Motor neuron (in vitro differentiated cells): ENCODE results near the gene PLEKHJ1. TPM values are rescaled to one million over a fixed set of nuclear protein-coding genes. Genes with fewer than 3 reads are reported as not detected.

Source experiments
- ATAC-seq, 8 experiments: fragments of 200-7000 bp; cut with Tn5 transposase; replicated peaks in 6 of 8; 2 replicates each; pipeline ENCODE4 v1.8.0; 2021; ENCODE audit warnings: mild to moderate bottlenecking in 8 of 8, moderate library complexity in 8 of 8
- H3K27ac ChIP-seq, 2 donors: fragments of 250-450 bp; sonication (Bioruptor Pico); 2 replicates each; pipeline ENCODE4 v1.9.0; 2021; ENCODE audit warnings: antibody characterized with exemption in 2 of 2, mild to moderate bottlenecking in 2 of 2, moderate library complexity in 1 of 2
- H3K4me1 ChIP-seq, 2 donors: fragments of 250-450 bp; sonication (Bioruptor Pico); replicated peaks in 1 of 2; 2 replicates each; pipeline ENCODE4 v1.6.1; 2021; ENCODE audit warnings: antibody characterized with exemption in 2 of 2, mild to moderate bottlenecking in 2 of 2, moderate library complexity in 1 of 2
- H3K4me3 ChIP-seq, 5 donors: fragments of 250-450 bp; sonication (Bioruptor Pico); 2 replicates each; pipeline ENCODE4 v1.9.0; 2021; ENCODE audit warnings: antibody characterized with exemption in 5 of 5, mild to moderate bottlenecking in 5 of 5, moderate library complexity in 4 of 5
- WGBS, 10 experiments: fragments of 450-650 bp; shearing (Covaris generic); methylation state at CpG; one replicate each; pipeline ENCODE4 v1.0.0; 2022; 5-methylcytosine and 5-hydroxymethylcytosine counted together
- in situ Hi-C, 9 experiments: fragments of 400-800 bp; cut with MboI; loops; one replicate each; pipeline ENCODE4 v1.15.0; 2021; ENCODE audit warnings: low sequenced_read_pairs in 9 of 9, low pct_unique_long_range_greater_than_20kb in 2 of 9; ENCODE audit not compliant: unreplicated experiment in 9 of 9
- total RNA-seq, 8 experiments: library from RNA; unstranded; fragments of 300-600 nt; gene quantifications; 2 replicates each; pipeline versions ENCODE4 v1.2.3 to v1.2.4, GENCODE V29; 2022

Gene PLEKHJ1
- total RNA-seq, 8 experiments from 2014 or later, result 45.2 to 86.4 (median 52.2) TPM

DNA sequence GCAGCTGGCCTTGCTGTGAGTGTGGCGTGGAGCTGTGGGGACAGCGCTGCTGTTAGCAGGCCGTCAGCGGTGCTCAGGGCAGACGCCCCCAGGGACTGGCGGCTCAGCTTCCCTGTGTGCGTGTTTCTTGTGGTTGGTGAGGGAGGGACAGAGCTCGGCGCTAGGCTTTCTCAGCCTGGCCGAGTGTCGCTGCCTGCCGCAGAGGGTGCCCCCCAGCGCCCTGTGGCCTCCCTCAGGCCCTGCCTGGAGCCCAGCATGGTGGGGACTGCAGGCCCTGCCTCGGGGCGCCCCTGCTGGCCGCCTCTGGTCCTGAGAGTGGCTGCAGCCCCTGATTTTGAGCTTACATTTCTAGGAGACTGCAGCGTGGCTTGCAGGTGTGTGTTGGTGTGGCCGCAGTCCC, 36.9 kb downstream of the PLEKHJ1 start:
- ATAC-seq, result peak in 5 of 8 experiments; percentile 80 to 85 (median 83)
- Histone ChIP-seq H3K4me1 (peaks cover 2 to 14% of the 10 kb centered on the region in 2 donors), H3K27ac (peak overlapping the region; percentile 24 to 52), H3K4me3 (no peak overlapping the region)
- in situ Hi-C loops, result no loop called here
- WGBS, 10 experiments, result 60 to 100% (median 75%) methylated on average over 1 to 2 of the region's 18 CpGs; no CpG with 5 or more reads in 6 of the 10 experiments

DNA sequence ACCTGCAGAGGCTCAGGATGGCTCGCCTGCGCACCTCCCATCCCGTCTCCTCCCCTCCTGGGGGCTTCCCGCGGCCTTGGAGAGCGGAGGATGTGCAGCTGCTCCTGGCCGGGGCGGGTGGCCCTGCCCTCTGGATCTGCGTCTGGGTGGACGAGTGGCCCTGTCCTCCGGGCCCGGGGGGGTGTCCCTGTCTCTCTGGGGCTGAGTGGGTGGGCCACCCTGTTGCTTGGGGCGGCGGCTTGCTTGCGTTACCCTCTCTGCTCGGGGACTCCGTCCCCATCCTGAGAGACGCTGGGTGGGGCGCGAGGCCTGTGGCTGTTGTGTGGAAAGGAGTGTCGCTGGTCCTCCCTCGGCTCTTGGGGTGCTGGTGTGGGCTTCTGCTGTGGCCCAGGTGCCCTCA, 37.8 kb downstream of the PLEKHJ1 start:
- peak in 1 of 8 experiments; percentile 3 for ATAC-seq
- no peak overlapping the region for H3K4me3 ChIP-seq
- 96 to 100% methylated on average over 2 to 4 of the region's 22 CpGs; no CpG with 5 or more reads in 8 of the 10 experiments for WGBS, 10 experiments
- H3K27ac ChIP-seq, result peak overlapping the region in 1 of 2 donors; percentile 52
- H3K4me1 ChIP-seq, result peaks cover 2 to 14% of the 10 kb centered on the region in 2 donors
- in situ Hi-C loops, result no loop called here

GRCh38 chr19:2197270-2197669, 38.9 kb downstream of the PLEKHJ1 start:
- no peak overlapping the region for H3K27ac ChIP-seq
- peaks cover 2 to 14% of the 10 kb centered on the region in 2 donors for H3K4me1 ChIP-seq
- no peak overlapping the region for H3K4me3 ChIP-seq
- 86 to 92% (median 90%) methylated on average over 2 to 7 of the region's 15 CpGs; no CpG with 5 or more reads in 7 of the 10 experiments for WGBS, 10 experiments
- in situ Hi-C loops, result no loop called here
- no peak for ATAC-seq

GRCh38 chr19:2195914-2196313, 40.2 kb downstream of the PLEKHJ1 start:
- in situ Hi-C loops, result no loop called here
- H3K27ac ChIP-seq, result no peak overlapping the region
- no peak overlapping the region for H3K4me3 ChIP-seq
- H3K4me1 ChIP-seq, result peaks cover 2 to 14% of the 10 kb centered on the region in 2 donors
- ATAC-seq, result no peak
- WGBS, 10 experiments, result 100% methylated on average over 1 of the region's 19 CpGs; no CpG with 5 or more reads in 9 of the 10 experiments

DNA sequence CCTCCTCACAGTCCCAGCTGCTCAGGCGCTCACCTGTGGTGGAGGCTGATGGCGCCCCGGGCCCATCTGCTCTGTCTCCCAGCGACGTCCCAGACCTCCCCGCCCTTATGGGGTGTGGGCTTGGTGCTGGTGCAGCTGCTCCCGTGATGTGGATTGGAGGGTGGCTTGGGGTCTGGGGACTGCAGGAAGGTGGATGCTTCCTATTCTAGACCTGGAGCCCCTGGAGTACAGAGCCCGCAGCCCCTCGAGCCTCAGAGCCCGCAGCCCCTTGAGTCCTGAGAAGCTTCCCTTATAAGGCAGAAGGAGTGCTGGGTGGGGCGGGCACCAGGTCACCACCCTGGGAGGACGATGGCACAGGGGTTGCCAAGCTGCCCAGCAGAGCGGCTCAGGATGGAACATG, 40.8 kb downstream of the PLEKHJ1 start:
- Histone ChIP-seq H3K4me1 (peaks cover 2 to 14% of the 10 kb centered on the region in 2 donors), H3K27ac (no peak overlapping the region), H3K4me3 (no peak overlapping the region)
- no peak for ATAC-seq
- in situ Hi-C loops, result no loop called here
- 40 to 100% (median 100%) methylated on average over 1 of the region's 13 CpGs; no CpG with 5 or more reads in 7 of the 10 experiments for WGBS, 10 experiments

DNA sequence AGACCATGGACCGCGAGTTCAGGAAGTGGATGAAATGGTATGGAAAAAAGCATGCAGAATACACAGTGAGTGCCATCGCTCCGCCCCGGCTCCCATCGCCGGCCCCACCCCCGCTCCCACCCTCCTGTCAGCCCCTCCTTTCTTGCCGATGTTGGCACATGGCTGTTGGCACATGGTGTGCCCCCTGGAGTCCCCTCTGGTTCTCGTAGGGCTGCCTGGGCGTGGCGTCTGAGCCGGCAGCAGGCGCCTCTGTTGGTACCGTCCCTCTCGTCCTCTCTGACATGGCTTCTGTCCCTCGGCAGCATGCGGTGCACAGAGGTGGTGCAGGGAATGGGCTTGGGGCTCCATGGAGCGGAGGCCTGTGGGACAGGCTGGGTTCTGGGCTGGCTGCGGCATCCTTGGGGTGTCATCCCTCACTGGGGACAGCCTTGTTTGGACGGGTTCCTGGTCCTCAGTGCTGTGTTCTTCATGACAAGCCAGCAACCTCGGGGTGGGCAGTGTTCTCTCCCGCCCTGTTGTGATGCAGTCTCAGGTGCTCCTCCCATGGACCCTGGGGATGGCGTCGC, 41.5 kb downstream of the PLEKHJ1 start:
- H3K4me1 ChIP-seq, result peaks cover 2 to 11% of the 10 kb centered on the region in 2 donors
- 100% methylated on average over 2 of the region's 25 CpGs; no CpG with 5 or more reads in 9 of the 10 experiments for WGBS, 10 experiments
- H3K4me3 ChIP-seq, result no peak overlapping the region
- no peak for ATAC-seq
- in situ Hi-C loops, result no loop called here
- no peak overlapping the region for H3K27ac ChIP-seq

- WGBS, 10 experiments, result 75 to 100% (median 100%) methylated on average over 1 to 13 of the region's 18 CpGs; no CpG with 5 or more reads in 4 of the 10 experiments
- Histone ChIP-seq H3K4me1 (peaks cover 2 to 3% of the 10 kb centered on the region in 2 donors), H3K4me3 (no peak overlapping the region), H3K27ac (no peak overlapping the region)
- in situ Hi-C loops, result no loop called here
- ATAC-seq, result no peak
Observed at GRCh38 chr19:2193807-2194206, 42.3 kb downstream of the PLEKHJ1 start.

DNA sequence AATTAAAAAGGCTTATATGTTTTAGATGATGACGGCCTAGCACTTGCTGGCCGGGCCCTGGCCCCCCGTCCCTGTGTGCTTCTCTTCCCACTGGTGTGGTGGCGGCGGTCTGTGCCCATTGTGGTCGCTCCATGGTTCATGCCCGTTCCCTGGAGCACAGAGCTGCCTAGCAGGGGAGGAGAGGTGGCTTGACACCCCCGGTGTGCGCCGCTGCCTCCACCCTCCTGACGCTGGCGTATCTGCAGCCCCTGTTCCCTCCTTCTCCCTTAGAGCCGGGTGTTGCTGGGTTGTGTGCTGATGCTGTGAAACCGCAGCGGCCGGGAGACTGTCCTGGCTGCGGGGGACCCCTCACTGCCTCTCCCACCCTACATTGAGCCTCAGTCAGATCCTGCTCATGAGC, 43.3 kb downstream of the PLEKHJ1 start:
- WGBS, 10 experiments, result 92 to 100% (median 97%) methylated on average over 3 to 12 of the region's 17 CpGs; no CpG with 5 or more reads in 4 of the 10 experiments
- ATAC-seq, result no peak
- Histone ChIP-seq H3K4me3 (no peak overlapping the region), H3K27ac (no peak overlapping the region), H3K4me1 (no peaks in the 10 kb centered on the region)
- in situ Hi-C loops, result no loop called here

DNA sequence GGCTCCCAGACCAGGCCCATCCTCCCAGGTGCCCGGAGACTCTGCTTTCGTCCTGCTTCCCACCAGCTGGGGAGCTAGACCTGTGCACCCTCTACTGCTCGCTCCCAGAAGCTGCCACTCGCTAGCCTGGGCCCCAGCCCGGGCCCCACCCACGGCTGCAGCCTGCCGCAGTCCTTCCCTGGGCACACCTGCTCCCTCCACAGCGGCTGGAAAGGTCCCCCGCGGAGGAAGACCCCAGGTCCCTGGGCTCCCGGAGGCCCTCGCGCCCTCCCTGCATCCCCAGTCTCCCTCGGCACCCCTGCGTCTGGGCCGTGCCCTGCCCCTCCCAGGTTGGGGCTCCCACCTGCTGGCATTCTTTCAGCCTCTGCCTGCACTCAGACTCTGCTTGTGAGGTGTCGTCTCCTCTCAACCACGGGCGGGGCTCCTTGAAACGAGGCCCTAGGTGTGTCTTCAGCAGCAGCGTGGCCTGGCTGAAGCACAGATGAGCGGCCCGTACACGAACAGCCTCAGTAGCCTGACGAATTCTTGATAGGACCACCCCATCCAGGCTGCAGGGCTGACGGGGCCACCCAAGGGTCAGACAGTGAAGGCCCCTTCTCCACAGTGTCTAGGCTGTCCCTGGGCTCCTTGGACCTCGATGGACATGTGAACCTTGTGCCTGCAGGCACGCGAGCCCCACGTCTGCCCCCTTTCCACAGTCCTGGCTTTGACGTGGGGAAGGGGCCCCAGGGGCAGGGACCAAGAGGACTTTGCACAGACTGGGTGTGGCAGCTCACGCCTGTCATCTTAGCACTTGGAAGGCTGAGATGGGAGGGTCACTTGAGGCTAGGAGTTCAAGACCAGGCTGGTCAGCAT, 44.4 kb downstream of the PLEKHJ1 start:
- Histone ChIP-seq H3K27ac (no peak overlapping the region), H3K4me1 (no peaks in the 10 kb centered on the region), H3K4me3 (no peak overlapping the region)
- peak in 1 of 8 experiments; percentile 13 for ATAC-seq
- in situ Hi-C loops, result no loop called here
- WGBS, 10 experiments, result 80 to 91% (median 83%) methylated on average over 1 to 10 of the region's 32 CpGs; no CpG with 5 or more reads in 6 of the 10 experiments

DNA sequence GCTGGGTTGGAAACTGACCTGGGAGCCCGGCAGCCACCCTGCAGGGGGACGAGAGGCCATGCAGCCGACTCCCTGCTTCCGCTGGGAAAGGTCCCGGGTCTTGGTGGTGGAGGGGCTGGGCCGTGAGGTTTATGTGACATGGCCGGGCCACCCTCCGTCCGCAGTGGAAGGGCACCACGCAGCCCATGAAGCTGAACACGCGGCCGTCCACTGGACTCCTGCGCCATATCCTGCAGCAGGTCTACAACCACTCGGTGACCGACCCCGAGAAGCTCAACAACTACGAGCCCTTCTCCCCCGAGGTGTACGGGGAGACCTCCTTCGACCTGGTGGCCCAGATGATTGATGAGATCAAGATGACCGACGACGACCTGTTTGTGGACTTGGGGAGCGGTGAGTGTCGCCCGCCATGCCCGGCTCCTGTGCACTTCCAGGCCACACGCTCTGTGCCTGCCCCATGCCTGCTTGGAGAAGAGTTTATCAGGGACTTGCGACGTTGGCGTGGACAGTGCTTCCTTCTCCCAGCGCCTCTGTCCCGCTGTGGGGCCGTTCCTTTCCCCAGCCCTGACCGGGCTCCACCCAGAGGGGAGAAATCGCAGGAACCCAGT, 45.2 kb downstream of the PLEKHJ1 start:
- no peak for ATAC-seq
- 95 to 100% (median 99%) methylated on average over 2 to 10 of the region's 37 CpGs; no CpG with 5 or more reads in 6 of the 10 experiments for WGBS, 10 experiments
- no peak overlapping the region for H3K27ac ChIP-seq
- H3K4me1 ChIP-seq, result no peaks in the 10 kb centered on the region
- H3K4me3 ChIP-seq, result no peak overlapping the region
- in situ Hi-C loops, result no loop called here

DNA sequence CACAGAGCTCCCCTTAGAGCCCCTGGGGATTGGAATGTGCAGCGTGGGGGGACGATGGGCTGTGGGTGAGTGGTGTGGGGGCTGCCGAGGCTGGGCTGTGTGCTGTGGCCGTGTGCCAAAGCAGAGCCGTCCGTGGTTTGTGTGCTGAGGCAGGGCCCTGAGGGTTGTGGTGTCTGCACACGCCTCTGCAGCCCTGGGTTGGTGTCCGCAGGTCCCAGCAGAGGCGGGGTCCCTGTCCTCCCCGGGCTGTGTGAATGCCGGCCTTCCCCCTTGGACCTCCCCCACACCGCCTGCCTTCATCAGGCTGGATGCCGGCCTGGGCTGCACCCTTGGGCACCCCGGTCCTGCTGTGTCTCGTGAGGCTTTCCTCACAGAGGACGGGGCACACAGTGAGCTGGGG, 46.2 kb downstream of the PLEKHJ1 start:
- H3K4me3 ChIP-seq, result no peak overlapping the region
- no peaks in the 10 kb centered on the region for H3K4me1 ChIP-seq
- in situ Hi-C loops, result no loop called here
- peak in 1 of 8 experiments; percentile 6 for ATAC-seq
- WGBS, 10 experiments, result 92 to 100% methylated on average over 1 to 5 of the region's 16 CpGs; no CpG with 5 or more reads in 8 of the 10 experiments
- H3K27ac ChIP-seq, result no peak overlapping the region

DNA sequence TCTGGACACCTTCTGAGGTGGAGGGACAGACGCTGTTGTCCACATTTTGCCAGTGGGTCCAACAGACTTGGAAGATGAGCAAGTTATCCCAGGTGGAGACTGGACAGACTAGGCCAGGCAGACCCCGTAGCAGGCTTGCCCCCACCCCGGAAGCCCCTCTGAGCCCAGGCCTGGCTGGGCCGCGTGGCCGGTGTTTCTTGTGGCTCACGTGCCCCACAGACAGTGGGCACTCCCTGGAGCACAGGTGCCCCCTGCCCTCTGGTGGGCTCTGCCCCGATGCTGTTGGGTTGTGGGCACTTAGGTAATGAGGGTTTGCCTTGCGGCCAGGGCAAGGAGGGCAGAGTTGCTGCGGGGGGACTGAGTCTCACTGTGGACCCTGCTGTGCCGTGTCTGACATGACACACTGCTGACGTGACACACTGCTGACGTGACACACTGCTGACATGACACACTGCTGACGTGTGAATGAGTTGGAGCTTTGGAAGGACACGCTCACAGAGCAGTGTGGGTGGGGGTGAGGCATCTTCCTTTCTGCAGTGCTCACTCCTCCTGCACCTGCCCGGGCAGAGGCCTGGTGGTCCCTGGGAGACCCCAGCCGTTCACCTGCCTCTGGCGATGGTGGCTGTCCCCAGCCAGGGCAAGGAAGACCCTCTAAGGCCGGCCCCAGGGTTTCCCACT, 47.3 kb downstream of the PLEKHJ1 start:
- H3K4me1 ChIP-seq, result no peaks in the 10 kb centered on the region
- ATAC-seq, result peak in 2 of 8 experiments; percentile 7 to 25
- H3K27ac ChIP-seq, result no peak overlapping the region
- 17 to 97% (median 91%) methylated on average over 1 to 11 of the region's 19 CpGs; no CpG with 5 or more reads in 5 of the 10 experiments for WGBS, 10 experiments
- in situ Hi-C loops, result no loop called here
- H3K4me3 ChIP-seq, result no peak overlapping the region
